H1 (cell line): ENCODE measurements around the gene NELL1. TPM values are rescaled to one million over a fixed set of nuclear protein-coding genes. Genes with fewer than 3 reads are reported as not detected.

Experiments used
- CTCF ChIA-PET: fragments of 300-600 bp; sonication (Branson Sonifier 250); formaldehyde crosslinking; loops from one replicate; lab custom pipeline; 2021; ENCODE audit not compliant: partially characterized antibody; lab: Charles Lee
- POLR2A ChIA-PET: fragments of 300-600 bp; sonication (Branson Sonifier 250); formaldehyde crosslinking; loops from one replicate; lab custom pipeline; 2021; ENCODE audit warnings: inconsistent platforms; ENCODE audit not compliant: partially characterized antibody; lab: Charles Lee
- DNase-seq, 2 experiments: peaks; one replicate each; pipeline versions ENCODE4 v3.0.0 to v3.0.0-alpha.2; 2010 to 2022; ENCODE audit warnings: low spot score in 2 of 2, low read depth in 1 of 2, mixed read lengths in 1 of 2
- FAIRE-seq: peaks from 2 replicates; lab custom pipeline; 2011; peaks lifted over from hg19 to GRCh38; lab: Jason Lieb, UNC
- H2AFZ ChIP-seq: 2 replicates; pipeline ENCODE4 v1.8.1; 2012; ENCODE audit warnings: low read length, inconsistent platforms
- H2AK5ac ChIP-seq: 2 replicates; pipeline ENCODE4 v1.6.1; 2013; ENCODE audit warnings: low read depth, low read length
- H2BK120ac ChIP-seq: replicated peaks from 2 replicates; pipeline ENCODE3; 2013; ENCODE audit warnings: low read depth, low read length, inconsistent platforms
- H2BK12ac ChIP-seq: 2 replicates; pipeline ENCODE4 v1.6.1; 2013; ENCODE audit warnings: low read depth, low read length
- H2BK15ac ChIP-seq: 2 replicates; pipeline ENCODE4 v1.6.1; 2013; ENCODE audit warnings: low read length
- H2BK20ac ChIP-seq: 2 replicates; pipeline ENCODE4 v1.6.1; 2013; ENCODE audit warnings: low read length
- H2BK5ac ChIP-seq: 2 replicates; pipeline ENCODE4 v1.6.1; 2013; ENCODE audit warnings: low read depth, low read length
- H3K14ac ChIP-seq: 2 replicates; pipeline ENCODE4 v1.6.1; 2013; ENCODE audit warnings: inconsistent platforms; ENCODE audit not compliant: insufficient read length
- H3K18ac ChIP-seq: 2 replicates; pipeline ENCODE4 v1.6.1; 2013; ENCODE audit warnings: low read length; ENCODE audit errors: extremely low read depth
- H3K23ac ChIP-seq: 2 replicates; pipeline ENCODE4 v1.6.1; 2013; ENCODE audit warnings: inconsistent platforms; ENCODE audit not compliant: insufficient read length
- H3K23me2 ChIP-seq: 2 replicates; pipeline ENCODE4 v1.6.1; 2013; ENCODE audit warnings: low read depth, low read length
- H3K27ac ChIP-seq: 2 replicates; pipeline ENCODE4 v1.6.1; 2011; ENCODE audit warnings: low read depth, low read length, inconsistent platforms
- H3K27me3 ChIP-seq, 4 experiments: replicated peaks in 1 of 4; 1 replicate in 1 of 4; 2 replicates in 3 of 4; pipeline versions ENCODE4 v1.6.1 to v1.8.1; 2011 to 2013; ENCODE audit warnings: low read length in 3 of 4, mild to moderate bottlenecking in 3 of 4, inconsistent platforms in 2 of 4, mixed read lengths in 2 of 4, moderate library complexity in 1 of 4; ENCODE audit not compliant: control insufficient read depth in 3 of 4, insufficient read depth in 3 of 4; ENCODE audit errors: extremely low read depth in 1 of 4
- H3K36me3 ChIP-seq, 4 experiments: 2 replicates each; pipeline versions ENCODE4 v1.6.1 to v1.8.1; 2011 to 2013; ENCODE audit warnings: mild to moderate bottlenecking in 4 of 4, low read length in 3 of 4, moderate library complexity in 2 of 4, control low read depth in 1 of 4, inconsistent platforms in 1 of 4; ENCODE audit not compliant: insufficient read depth in 4 of 4, control insufficient read depth in 2 of 4
- H3K4ac ChIP-seq: replicated peaks from 2 replicates; pipeline ENCODE3; 2013; ENCODE audit warnings: low read length, low read depth, mixed read lengths, inconsistent platforms; ENCODE audit not compliant: insufficient read length
- H3K4me1 ChIP-seq, 4 experiments: replicated peaks in 1 of 4; 1 replicate in 1 of 4; 2 replicates in 3 of 4; pipeline versions ENCODE4 v1.6.1 to v1.8.1; 2011 to 2013; ENCODE audit warnings: low read length in 3 of 4, inconsistent platforms in 2 of 4, mixed read lengths in 1 of 4; ENCODE audit not compliant: insufficient read depth in 4 of 4, control insufficient read depth in 3 of 4
- H3K4me2 ChIP-seq, 2 experiments: 2 replicates each; pipeline versions ENCODE4 v1.6.1 to v1.8.1; 2011 to 2013; ENCODE audit warnings: low read depth in 2 of 2, low read length in 2 of 2, control low read depth in 1 of 2, inconsistent platforms in 1 of 2, mild to moderate bottlenecking in 1 of 2; ENCODE audit not compliant: insufficient read depth in 1 of 2
- H3K4me3 ChIP-seq, 4 experiments: fragments of 200-600, 300-600 bp in 1 of 4; sonication (generic), shearing (Covaris generic), sonication (Bioruptor Twin) in 1 of 4; 2 replicates each; pipeline versions ENCODE4 v1.5.1 to v1.8.1; 2011 to 2016; ENCODE audit warnings: low read length in 4 of 4, low read depth in 3 of 4, control low read depth in 2 of 4, inconsistent platforms in 2 of 4, mild to moderate bottlenecking in 2 of 4, mixed read lengths in 1 of 4, moderate library complexity in 1 of 4; ENCODE audit not compliant: insufficient read depth in 2 of 4; ENCODE audit errors: extremely low read depth in 1 of 4
- H3K56ac ChIP-seq: replicated peaks from 2 replicates; pipeline ENCODE3; 2013; ENCODE audit warnings: low read depth, mild to moderate bottlenecking, mixed read lengths, low read length, inconsistent platforms; ENCODE audit not compliant: insufficient read length
- H3K79me1 ChIP-seq: 2 replicates; pipeline ENCODE4 v1.6.1; 2013; ENCODE audit warnings: low read depth, low read length, control low read depth
- H3K79me2 ChIP-seq, 2 experiments: 2 replicates each; pipeline versions ENCODE4 v1.6.1 to v1.8.1; 2012 to 2013; ENCODE audit warnings: low read length in 2 of 2, mild to moderate bottlenecking in 2 of 2, inconsistent platforms in 1 of 2; ENCODE audit not compliant: insufficient read depth in 2 of 2, control insufficient read depth in 1 of 2
- H3K9ac ChIP-seq, 4 experiments: replicated peaks in 1 of 4; 1 replicate in 1 of 4; 2 replicates in 3 of 4; pipeline versions ENCODE4 v1.6.1 to v1.8.1; 2011 to 2013; ENCODE audit warnings: low read depth in 3 of 4, low read length in 3 of 4, control low read depth in 2 of 4, mild to moderate bottlenecking in 2 of 4, moderate library complexity in 2 of 4, inconsistent platforms in 1 of 4; ENCODE audit errors: extremely low read depth in 1 of 4
- H3K9me3 ChIP-seq, 2 experiments: 2 replicates each; pipeline versions ENCODE4 v1.6.1 to v1.8.1; 2012 to 2013; ENCODE audit warnings: mild to moderate bottlenecking in 2 of 2, moderate library complexity in 2 of 2, control low read depth in 1 of 2, inconsistent platforms in 1 of 2, low read depth in 1 of 2, low read length in 1 of 2, mixed read lengths in 1 of 2; ENCODE audit not compliant: insufficient read depth in 2 of 2
- H4K20me1 ChIP-seq, 2 experiments: replicated peaks in 1 of 2; 2 replicates each; pipeline versions ENCODE3 to v1.8.1; 2011 to 2013; ENCODE audit warnings: inconsistent platforms in 2 of 2, low read length in 2 of 2, mild to moderate bottlenecking in 1 of 2; ENCODE audit not compliant: insufficient read depth in 2 of 2, control insufficient read depth in 1 of 2
- H4K5ac ChIP-seq: 2 replicates; pipeline ENCODE4 v1.6.1; 2013; ENCODE audit warnings: low read length, low read depth, mixed read lengths, inconsistent platforms; ENCODE audit not compliant: insufficient read length
- H4K8ac ChIP-seq: 2 replicates; pipeline ENCODE4 v1.8.0; 2013; ENCODE audit warnings: mild to moderate bottlenecking, moderate library complexity, low read length, inconsistent platforms; ENCODE audit not compliant: insufficient read depth; ENCODE audit errors: extremely low read depth
- H4K91ac ChIP-seq: replicated peaks from 2 replicates; pipeline ENCODE3; 2013; ENCODE audit warnings: low read length, mixed read lengths, inconsistent platforms; ENCODE audit not compliant: insufficient read length
- POLR2A ChIP-seq, 2 experiments: IDR thresholded peaks; 1 replicate in 1 of 2; 2 replicates in 1 of 2; pipeline ENCODE4 v1.6.1; 2011; ENCODE audit warnings: low read depth in 2 of 2, low read length in 2 of 2, mild to moderate bottlenecking in 2 of 2; ENCODE audit errors: control extremely low read depth in 1 of 2
- RBBP5 ChIP-seq: IDR thresholded peaks from 2 replicates; pipeline ENCODE4 v1.7.1; 2012; ENCODE audit warnings: low read depth, mild to moderate bottlenecking, inconsistent platforms, low read length, moderate library complexity, borderline replicate concordance
- SP2 ChIP-seq: IDR thresholded peaks from 2 replicates; pipeline ENCODE4 v1.6.1; 2012; ENCODE audit warnings: mild to moderate bottlenecking, low read length, inconsistent platforms
- YY1 ChIP-seq: IDR thresholded peaks from 2 replicates; pipeline ENCODE4 v1.6.1; 2011; ENCODE audit warnings: low read depth, mild to moderate bottlenecking, low read length
- WGBS, 2 experiments: shearing (Covaris generic) in 1 of 2; methylation state at CpG; one replicate each; pipeline versions ENCODE4 v1.1.6 to v1.1.7; 2013 to 2015; ENCODE audit warnings: low lambda C conversion rate in 2 of 2, mixed read lengths in 2 of 2, inconsistent platforms in 1 of 2, low coverage in 1 of 2, missing lambda C conversion rate in 1 of 2; ENCODE audit not compliant: insufficient replicate concordance in 2 of 2, insufficient coverage in 1 of 2, insufficient read length in 1 of 2; ENCODE audit errors: extremely low coverage in 1 of 2, missing lambda C conversion rate in 1 of 2; 5-methylcytosine and 5-hydroxymethylcytosine counted together
- polyA plus RNA-seq, 7 experiments: library from polyadenylated mRNA; depleted of rRNA in 3 of 7; stranded (reverse) in 5 of 7; unstranded in 2 of 7; fragments of >200 nt in 5 of 7; fragments of 200-250 nt in 2 of 7; gene quantifications; 1 replicate in 5 of 7; 2 replicates in 1 of 7; 4 replicates in 1 of 7; pipeline versions ENCODE4 v1.2.1 to v1.2.3, GENCODE V29; 2011 to 2013; ENCODE audit warnings: missing spikeins in 2 of 7, mixed read lengths in 2 of 7
- total RNA-seq: library from RNA; stranded (reverse); fragmentation: NEBNext Ultra II Directional; extraction: Animal tissue kit (Norgen Biotek cat#: 25700); gene quantifications from 2 replicates; pipeline ENCODE4 v1.2.1, GENCODE V29; 2021

NELL1 gene
- total and polyA plus RNA-seq, 2 of the 8 experiments (the other 6 are each of a cell fraction or from before 2014, with no cell fraction given), result 0.21 TPM; not detected in 1

DNA sequence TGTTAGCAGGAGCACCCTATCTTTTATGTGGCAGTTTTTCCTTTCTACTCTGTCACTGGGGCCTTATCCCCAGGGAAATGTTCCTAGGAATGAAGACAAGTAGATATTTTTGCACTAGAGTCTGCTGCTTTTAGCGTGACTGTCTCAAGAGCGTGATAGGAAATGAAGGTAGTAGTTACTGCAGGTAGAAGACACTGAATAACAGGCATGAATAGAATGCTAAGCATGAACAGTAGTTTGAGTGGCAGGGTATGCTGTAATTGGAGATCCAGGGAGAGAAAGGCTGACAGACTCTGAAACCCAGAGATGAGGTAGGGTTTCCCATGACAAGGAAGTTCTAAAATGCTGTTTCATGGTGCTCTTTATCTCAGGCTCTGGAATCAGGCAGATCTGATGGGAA lies 475.1 kb downstream of the NELL1 start:
- no peaks in the 10 kb centered on the region for H3K27me3 ChIP-seq
- H4K91ac ChIP-seq, result no peak overlapping the region
- no peak overlapping the region for H3K18ac ChIP-seq
- H2AFZ ChIP-seq, result peak overlapping the region; percentile 48; the same call in 1 of the 2 replicates
- ChIA-PET CTCF (interaction anchor here (1.2 to 1.5 kb wide), 2 partner anchors 11 to 179 kb away, joined by 4 read pairs; no protein-coding TSS in a partner anchor), POLR2A (no interaction called here)
- WGBS, 2 experiments, result 84% methylated on average over 2 of the region's 2 CpGs; no CpG with 5 or more reads in 1 of the 2 experiments
- no peak overlapping the region for H3K9ac ChIP-seq
- H2BK15ac ChIP-seq, result no peak overlapping the region
- no peaks in the 10 kb centered on the region for H3K36me3 ChIP-seq
- H2AK5ac ChIP-seq, result no peak overlapping the region
- no peak overlapping the region for H4K8ac ChIP-seq
- H3K4me3 ChIP-seq, result no peak overlapping the region
- H3K23ac ChIP-seq, result no peak overlapping the region
- H3K4me2 ChIP-seq, result no peak overlapping the region
- H3K4ac ChIP-seq, result no peak overlapping the region
- no peak overlapping the region for H2BK5ac ChIP-seq
- H3K23me2 ChIP-seq, result no peaks in the 10 kb centered on the region
- H4K5ac ChIP-seq, result no peak overlapping the region
- no peak overlapping the region for H2BK12ac ChIP-seq
- no peak for FAIRE-seq
- peaks cover 0 to 6% (median 2%) of the 10 kb centered on the region in 4 experiments; a peak in 3 of 7 replicates for H3K4me1 ChIP-seq
- no peaks in the 10 kb centered on the region for H3K79me1 ChIP-seq
- H3K56ac ChIP-seq, result no peak overlapping the region
- H3K14ac ChIP-seq, result no peak overlapping the region
- H3K9me3 ChIP-seq, result no peaks in the 10 kb centered on the region
- no peak overlapping the region for H3K27ac ChIP-seq
- no peak overlapping the region for H2BK120ac ChIP-seq
- H3K79me2 ChIP-seq, result no peaks in the 10 kb centered on the region
- H4K20me1 ChIP-seq, result no peaks in the 10 kb centered on the region
- DNase-seq, result no peak
- no peak overlapping the region for H2BK20ac ChIP-seq
- TF ChIP-seq YY1 (no peak), SP2 (no peak), POLR2A (IDR thresholded peaks at IDR 0.05; ENCODE audit: control extremely low read depth in 1 of 2, low read depth in 2 of 2, low read length in 2 of 2) (no peak), RBBP5 (no peak)
- TF ChIP-seq, all 59 proteins: peak for 0
